ENCODE data around the gene CFAP90.

CFAP90 gene, protein sequence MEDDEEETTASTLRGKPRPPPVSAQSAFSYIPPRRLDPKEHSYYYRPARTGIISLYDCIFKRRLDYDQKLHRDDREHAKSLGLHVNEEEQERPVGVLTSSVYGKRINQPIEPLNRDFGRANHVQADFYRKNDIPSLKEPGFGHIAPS

DNA sequence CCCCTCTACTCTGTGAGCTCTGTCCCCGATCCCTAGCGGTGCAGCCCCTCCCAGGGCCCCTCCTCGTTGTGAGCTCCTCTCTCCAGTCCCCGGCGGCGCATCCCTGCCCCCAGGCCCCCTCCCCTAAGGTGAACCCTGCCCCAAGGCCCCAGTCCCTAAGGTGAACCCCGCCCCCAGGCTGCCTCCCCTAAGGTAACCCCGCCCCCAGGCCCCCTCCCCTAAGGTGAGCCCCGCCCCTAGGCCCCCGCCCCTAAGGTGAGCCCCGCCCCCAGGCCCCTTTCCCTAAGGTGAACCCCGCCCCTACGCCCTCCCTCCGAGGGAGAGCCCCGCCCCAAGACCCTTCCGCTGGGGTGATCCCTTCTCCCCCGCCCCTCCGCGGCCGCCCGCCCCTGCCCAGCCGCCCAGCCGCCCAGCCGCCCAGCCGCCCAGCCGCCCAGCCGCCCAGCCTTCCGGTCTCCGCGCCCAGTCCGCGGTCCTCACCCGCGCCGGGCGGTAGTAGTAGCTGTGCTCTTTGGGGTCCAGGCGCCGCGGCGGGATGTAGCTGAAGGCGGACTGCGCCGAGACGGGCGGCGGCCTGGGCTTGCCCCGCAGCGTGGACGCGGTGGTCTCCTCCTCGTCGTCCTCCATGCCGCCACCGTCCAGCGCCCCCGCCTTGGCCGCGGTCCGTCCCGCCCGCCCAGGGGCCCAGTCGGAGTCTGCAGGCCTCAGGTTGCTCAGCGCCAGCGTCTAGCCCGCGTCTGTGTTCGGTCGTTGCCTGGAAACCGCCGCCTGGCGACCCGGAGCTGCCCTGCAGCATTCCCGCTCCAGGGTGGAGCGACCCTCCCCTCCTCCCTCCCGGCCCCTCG, at the start of gene CFAP90:
TSS of gene CFAP90 (minus strand) at position 739 of the 845 bp plus-strand sequence. CDS start at position 627, 112 bp downstream.
- no peak for DNase-seq (ENCODE audit: low read depth)

DNA sequence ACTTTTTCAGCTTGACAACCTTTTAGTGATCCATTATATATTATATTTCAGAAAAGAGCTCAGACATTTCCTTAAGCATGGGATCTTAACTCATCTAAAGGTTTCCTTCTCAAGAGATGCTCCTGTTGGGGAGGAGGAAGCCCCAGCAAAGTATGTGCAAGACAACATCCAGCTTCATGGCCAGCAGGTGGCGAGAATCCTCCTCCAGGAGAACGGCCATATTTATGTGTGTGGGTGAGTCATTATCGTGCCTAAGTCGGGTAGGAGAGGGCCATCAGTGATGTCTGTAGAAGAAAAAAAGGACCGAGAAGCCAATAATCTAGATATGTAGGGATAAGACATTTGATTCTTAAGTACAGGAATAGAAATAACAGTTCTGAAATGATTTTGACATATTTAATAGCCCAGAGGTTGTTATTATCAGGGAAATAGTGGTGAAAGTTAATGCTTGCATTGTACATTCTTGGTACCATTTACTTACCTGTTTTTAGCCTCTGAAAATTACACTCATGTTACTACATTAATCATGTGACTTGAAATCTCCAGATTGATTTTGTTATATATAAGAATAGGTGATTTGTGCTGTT, 46.2 kb upstream of the CFAP90 start:
- DNase-seq (ENCODE audit: low read depth) = no peak

DNA sequence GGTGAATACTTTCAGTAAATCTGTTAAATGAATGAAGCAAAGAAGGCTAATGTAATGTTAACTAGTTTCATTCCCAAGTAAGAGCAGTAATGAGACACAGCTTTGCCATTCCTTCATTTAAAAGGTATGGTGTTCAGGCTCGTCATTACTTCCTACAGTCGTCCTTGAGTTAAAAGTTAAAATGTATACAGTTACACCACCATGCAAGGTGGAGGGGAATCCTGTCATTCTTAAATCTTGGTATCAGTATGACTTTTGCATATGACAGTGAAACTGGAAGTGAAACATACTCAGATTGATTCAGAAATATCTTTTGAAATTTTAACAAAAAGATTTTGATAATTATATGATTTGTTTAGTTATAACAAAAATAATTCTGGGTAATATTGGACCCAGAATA, 43.9 kb upstream of the CFAP90 start:
- no peak for DNase-seq (ENCODE audit: low read depth)

DNA sequence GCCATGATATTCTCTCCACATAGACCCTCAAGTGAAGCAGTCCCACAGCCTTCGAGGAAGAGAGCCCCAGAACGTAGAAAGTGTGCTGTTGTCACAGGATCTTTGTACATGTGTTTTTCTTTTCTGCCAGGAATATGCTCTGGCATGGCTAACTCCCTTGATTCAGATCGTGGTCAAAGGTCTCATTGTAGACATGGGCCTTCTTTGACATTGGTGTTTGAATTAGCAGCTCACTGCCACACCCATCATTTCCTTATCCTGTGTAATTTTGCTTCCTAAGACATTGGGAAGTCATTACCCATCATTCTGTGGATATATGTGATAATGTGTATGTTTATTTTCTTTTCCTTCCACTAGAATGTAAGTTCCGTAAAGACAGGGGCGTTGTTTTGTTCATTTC, 43.5 kb upstream of the CFAP90 start:
- no peak for DNase-seq (ENCODE audit: low read depth)

DNA sequence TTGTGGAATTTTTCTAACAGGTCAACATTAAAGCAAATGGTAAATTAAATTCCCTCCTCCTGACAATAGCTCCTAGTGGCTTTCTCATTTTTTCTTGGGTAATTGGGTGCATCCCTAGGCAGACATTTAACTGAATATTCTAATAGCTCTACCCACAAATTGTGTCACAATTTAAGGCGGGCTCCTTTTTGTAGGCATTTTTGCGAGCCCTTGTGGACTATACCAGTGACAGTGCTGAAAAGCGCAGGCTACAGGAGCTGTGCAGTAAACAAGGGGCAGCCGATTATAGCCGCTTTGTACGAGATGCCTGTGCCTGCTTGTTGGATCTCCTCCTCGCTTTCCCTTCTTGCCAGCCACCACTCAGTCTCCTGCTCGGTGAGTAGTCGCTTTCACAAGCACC, 38.0 kb upstream of the CFAP90 start:
- DNase-seq (ENCODE audit: low read depth) = no peak

DNA sequence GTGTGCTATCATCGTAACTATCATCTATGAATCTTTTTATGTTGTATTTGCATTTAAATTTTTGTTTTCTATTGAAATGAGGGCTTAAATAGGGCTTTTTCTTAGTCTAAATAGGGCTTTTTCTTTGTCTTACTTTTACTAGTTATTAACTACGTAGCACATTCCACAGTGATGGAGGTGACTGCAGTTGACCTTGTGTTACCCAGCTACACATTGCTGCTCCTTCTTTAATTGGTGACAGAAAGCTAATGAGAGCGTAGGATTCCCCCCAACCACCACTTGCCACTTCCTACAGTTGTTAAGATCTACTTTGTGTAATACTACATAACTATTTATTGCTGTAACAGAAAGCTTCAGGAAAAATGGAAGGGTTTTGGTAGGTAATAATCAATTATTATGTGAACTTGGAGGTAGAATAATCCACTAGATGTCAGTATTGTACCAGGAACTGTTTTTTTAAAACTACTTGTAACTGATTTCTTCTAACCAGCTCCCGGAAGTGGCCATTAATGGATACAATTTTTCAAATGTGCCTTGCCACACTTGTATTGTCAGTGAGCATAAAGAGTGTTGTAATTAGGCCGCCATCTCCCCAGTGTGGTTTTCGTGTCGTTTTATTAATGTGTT, 36.0 kb upstream of the CFAP90 start:
- DNase-seq (ENCODE audit: low read depth) = no peak

DNA sequence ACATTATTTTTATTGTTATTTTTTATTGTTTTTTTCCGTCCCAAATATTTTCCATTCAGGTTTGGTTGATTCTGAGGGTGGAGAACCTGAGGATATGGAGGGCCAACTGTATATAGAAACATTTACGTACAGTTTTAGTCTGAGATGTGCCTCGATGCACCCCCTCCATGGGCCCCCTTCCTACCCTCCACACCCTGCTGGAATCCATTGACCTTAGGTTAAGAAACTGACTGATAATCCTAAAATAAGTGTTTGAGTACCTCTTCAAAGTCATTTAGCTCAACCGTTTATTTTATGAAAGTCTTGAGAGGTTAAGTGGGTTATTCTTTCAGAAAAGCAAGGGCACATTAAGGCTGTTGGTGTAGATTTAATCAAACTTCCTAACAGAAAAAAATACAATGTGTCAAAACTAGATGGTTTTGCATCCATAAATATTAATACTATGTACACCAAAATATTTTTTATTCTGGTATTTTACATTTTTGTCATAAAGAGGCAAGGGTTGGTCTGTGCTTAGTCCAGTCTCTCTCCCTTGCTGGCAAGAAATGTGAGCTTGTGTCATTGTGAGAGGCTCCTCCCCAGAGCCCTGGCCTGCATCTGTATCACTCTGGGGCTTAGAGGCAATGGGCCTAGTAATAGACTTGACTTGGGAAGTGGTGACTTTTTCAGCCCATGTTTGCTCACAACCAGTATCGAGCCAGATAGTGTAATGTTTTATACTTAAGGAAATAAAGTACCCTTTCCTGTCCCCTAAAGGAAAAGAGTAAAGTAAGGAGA, 33.7 kb upstream of the CFAP90 start:
- DNase-seq (ENCODE audit: low read depth) = no peak

DNA sequence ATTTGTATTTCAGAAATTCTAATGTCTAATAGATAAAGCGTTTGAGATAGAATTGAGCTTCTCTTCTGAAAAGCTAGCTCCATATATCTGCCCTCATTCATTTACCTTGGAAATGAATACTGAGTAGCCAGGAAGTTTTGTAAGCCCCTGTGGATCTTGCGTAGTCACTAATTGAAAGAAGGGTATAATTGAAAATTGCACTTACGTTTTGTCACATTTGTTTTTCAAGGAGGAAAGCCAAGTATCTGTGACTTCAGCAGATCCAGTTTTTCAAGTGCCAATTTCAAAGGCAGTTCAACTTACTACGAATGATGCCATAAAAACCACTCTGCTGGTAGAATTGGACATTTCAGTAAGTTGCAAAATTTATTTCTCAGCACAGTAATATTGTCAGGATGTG, 32.0 kb upstream of the CFAP90 start:
- DNase-seq (ENCODE audit: low read depth) = no peak

DNA sequence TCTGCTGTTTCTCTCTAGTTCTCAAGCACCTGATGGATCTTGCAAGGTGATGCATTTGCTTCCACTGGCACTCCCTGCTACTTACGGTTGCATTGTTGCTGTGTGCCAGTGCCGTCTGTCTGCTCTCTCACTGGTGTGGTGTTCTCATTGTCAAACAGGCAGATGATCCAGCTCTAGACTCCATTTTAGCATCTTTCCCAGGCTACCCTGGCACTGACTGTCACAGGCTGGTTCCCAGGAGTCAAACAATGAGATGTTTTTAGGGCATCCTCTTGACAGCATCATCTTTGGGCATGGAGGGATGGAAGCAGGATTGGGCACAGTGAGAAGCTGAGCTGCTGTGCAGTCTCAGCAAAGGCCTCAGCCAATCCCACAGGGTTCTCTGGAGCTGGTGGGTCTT, 30.9 kb upstream of the CFAP90 start:
- no peak for DNase-seq (ENCODE audit: low read depth)

DNA sequence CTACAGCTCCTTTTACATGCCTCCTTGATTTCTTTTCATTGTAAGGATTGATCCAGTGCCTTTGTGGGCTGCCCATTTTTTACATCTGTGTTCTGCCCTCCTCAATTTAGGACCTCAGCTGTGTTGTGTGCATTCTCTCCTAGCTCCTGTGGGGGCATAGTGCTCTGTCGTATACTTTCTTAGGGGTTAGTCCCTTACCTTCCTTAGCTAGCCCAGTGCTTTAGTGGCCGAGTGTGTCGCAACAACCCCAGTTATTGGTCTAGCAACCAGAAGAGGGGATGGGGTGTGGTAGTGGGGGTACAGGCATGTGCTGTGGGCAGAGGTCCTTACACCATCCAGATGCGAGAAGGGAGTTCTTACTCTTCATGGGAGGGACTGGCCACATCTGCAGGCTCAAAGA, 30.2 kb upstream of the CFAP90 start:
- DNase-seq (ENCODE audit: low read depth) = no peak

DNA sequence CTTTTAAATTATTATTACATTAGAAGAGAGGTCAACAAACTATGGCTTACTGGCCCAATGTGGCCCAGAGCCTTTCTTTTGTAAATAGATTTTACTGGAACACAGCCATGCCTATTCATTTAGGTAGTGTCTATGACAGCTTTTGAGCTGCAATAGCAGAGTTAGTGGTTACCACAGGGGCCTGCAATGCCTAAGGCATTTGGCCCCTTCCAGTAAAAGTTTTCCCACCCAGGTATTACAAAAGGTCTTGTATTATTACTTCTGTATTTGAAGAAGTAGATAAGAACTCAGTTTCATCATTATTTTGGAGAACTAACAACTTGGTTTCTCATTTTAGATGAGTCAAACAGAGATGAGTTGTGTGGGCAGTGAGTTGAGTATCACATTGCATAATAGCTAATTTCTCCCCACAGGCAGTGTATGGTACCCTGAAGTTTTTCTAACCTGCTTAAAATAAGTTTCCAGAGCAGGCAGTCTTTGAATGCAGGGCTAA, 27.5 kb upstream of the CFAP90 start:
- no peak for DNase-seq (ENCODE audit: low read depth)

DNA sequence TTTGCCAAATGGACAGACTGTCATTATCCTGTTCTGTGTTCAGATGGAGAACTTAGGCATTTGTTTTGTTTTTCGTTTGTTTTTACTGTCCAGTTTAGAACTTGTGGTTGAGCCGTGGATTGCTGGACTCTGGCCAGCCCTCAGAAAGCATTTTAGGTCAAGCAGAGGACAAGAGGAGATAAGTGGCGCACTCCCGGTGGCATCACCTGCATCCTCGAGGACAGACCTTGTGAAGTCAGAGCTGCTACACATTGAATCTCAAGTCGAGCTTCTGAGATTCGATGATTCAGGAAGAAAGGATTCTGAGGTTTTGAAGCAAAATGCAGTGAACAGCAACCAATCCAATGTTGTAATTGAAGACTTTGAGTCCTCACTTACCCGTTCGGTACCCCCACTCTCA, 26.9 kb upstream of the CFAP90 start:
- DNase-seq (ENCODE audit: low read depth) = no peak

DNA sequence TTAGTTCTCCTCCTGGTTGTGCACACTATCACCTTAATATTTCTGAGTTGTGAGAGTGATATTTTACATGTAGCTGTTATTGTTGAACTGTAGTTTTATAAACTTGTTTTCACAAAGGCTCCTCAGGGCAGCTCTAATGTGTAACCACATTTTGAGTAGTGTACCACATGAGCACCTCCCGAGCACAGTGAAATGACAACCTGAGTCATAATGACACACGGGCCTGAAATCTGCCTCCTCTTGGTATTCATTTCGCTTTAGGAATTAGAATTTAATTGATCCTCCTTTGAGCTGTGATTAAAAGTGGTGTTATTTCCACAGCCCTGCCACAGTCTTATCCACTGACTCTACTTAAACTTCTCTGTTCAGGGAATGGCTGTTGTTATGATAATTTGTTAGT, 25.9 kb upstream of the CFAP90 start:
- DNase-seq (ENCODE audit: low read depth) = no peak

DNA sequence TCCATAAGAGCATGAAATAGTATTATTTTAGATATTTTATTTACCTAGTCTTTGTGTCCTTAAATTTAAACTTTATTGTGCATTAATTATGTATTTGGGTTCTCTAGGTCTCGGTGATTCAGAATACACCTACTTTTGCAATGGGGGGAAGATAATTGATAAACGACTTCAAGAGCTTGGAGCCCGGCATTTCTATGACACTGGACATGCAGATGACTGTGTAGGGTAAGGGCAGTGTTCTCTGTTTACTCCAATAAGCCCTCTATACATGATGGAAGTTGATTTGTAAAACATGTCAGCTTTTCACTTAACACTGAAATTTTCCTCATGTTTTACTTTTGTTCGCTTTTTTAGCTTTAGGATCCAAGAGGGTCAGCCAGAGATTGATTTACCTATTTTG, 24.2 kb upstream of the CFAP90 start:
- DNase-seq (ENCODE audit: low read depth) = no peak

DNA sequence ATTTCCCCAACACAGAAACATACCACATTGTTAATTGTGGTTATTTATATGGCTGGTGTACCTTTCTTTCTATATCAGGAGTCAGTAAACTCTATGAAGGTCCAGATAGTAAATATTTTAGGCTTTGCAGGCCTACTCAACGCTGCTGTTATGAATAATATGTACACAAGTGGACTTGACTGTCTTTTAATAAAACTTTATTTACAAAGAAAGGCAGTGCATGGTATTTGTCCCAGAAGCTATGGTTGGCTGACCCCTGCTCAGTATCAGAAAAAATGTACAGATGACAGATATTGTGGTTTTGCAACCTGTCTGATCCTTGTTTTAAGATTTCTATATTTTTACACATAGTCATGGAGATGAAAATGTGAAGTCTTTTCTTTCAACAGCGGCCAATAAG, 23.7 kb upstream of the CFAP90 start:
- no peak for DNase-seq (ENCODE audit: low read depth)

DNA sequence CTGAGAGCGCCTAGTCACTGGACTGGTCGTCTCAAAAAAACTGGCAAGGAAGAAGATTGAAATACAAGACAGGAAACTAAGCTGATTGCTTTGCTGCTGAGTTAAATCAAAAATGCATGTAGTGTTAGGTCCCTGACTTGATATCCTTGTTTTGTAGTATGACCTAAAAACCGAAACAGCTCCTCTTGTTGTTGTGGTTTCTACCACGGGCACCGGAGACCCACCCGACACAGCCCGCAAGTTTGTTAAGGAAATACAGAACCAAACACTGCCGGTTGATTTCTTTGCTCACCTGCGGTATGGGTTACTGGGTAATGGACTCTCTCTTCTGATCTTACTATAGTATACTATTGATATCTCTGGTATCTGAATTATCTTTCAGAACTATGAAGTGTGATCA, 22.3 kb upstream of the CFAP90 start:
- DNase-seq (ENCODE audit: low read depth) = peak; percentile 20

DNA sequence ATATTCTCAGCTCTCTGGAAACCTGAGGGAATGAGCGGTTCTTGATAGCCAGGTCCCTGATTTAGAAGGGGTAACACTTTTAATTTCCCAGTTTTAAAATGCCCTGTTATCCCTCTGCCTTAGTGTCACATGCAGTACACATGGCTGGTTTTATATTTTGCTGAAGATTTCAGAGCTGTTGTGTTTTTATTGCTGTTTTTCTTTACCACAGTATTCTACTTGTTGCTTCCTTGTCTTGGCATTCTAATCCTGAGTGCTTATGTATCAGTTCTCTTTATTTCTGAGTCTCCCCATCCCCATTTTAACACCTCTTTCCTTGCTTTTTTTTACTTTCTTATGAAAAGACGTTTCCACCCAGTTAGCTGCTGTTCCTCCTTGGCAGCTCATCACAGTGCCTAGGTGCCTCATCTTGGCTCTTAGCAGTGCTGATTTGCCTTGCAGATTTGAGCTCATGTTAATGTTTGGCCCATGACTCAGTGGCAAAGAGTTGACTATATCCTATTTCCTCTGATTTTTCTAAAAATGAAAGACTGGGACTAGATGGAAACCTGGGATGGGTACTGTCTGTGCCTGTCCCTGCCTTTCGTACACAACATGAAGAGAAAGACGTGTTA, 21.7 kb upstream of the CFAP90 start:
- DNase-seq (ENCODE audit: low read depth) = no peak

DNA sequence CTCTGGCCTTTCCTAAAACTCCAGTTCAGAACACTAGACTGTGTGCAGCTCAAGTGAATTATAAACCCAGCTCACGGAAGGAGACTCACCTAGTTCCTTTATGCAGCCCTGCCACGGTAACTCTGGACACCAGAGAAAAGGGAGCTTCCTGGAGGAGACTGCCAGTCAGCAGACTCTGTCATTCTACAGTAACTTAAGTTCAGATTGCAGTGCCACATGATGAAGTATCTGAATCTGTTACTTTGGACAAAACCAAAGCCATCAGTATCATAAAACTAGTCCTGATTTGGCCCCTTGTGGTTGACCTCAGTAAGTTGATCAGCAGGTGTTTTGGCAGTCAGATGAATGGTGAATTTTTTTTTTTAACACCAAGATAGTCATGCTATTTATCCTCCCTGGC, 20.7 kb upstream of the CFAP90 start:
- no peak for DNase-seq (ENCODE audit: low read depth)

DNA sequence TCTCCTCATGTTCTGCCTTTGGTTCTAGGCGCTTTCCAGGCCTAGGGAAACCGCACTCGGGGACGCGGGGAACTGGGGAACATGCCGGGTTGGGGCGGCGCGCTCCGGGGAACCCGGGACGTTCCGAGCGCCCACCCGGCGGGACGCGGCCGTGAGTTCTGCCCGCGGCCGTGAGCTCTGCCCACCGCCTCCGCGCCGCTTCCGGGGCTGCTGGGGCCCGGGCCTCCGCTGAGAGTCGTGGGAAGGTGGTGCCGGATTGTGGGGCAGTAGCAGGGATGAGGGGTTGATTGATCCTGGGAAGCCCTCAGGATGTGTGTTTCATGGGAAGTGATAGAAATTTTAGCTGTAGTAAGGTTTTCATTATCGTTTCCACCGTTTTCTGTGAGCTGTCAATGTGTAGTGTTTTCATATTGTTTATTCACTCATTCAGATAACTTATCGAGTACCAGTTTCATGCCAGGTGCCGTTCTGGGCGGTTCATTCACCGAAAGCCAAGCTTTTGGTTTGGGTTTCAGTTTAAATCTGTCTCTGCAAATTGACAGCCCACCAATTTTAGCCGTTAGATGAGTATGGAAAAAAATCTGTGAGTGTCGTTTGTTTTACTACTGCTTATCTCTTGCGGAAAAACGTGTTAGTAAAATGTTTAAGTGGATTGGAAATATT, 18.7 kb upstream of the CFAP90 start:
- DNase-seq (ENCODE audit: low read depth) = no peak

DNA sequence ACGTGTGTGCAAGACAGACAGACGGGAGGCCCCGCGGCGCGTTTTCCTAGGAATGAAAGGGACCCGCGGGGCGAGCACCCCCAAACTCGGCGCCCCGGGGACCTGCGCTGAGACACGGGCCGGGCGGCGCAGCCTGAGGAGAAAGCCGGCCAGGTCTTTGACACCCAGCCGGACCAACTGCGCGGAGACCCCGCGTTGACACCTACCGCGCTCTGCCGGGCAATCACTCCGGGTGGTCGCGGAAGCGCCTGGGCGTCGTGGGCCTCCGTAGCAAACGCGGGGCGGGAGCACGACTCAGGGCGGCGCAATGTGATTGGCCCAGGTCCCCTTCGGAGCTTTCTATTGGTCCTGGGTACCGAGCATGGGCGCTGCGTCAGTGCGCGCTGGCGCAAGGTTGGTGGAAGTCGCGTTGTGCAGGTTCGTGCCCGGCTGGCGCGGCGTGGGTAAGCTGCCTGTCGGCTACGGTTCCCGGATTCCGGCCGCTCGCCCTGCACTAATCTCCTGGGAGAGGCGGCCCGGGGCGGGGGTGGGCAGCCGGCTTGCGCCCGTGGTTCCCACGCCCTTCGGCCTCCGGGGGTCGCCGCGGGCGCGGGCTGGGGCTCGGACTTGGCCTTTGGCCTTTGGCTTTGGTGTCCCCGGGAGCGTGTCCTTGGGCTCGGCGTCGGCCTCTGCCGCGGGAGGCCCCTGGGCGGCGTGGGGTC, 18.0 kb upstream of the CFAP90 start, which contains the start of the genes FASTKD3 and MTRR:
TSS of gene FASTKD3 (minus strand) at position 259 of the 701 bp plus-strand sequence. CDS start 948 bp downstream, outside the sequence.
TSS of gene MTRR (plus strand) at position 376 of the 701 bp plus-strand sequence. CDS start 1,647 bp downstream, outside the sequence.
- DNase-seq (ENCODE audit: low read depth) = peak; percentile 76
